Fibroblast of lung (primary cell): ENCODE results near the gene PCSK1. TPM values are rescaled to one million over a fixed set of nuclear protein-coding genes. Genes with fewer than 3 reads are reported as not detected.
A peak's percentile ranks its signal among the peaks of the same experiment; 100 is the strongest.

Experiments
- DNase-seq, 2 donors: peaks; one replicate each; pipeline versions ENCODE4 v3.0.0 to v3.0.0-alpha.2; 2010; ENCODE audit warnings: low read depth in 2 of 2
- H2AFZ ChIP-seq: 2 replicates; pipeline ENCODE4 v1.5.1; 2012; ENCODE audit warnings: low read length, control low read depth, inconsistent platforms
- H3K27ac ChIP-seq: 2 replicates; pipeline ENCODE4 v1.5.1; 2011; ENCODE audit warnings: low read length, control low read depth; ENCODE audit not compliant: insufficient read depth
- H3K27me3 ChIP-seq: 2 replicates; pipeline ENCODE4 v1.5.1; 2011; ENCODE audit warnings: mild to moderate bottlenecking, low read length; ENCODE audit not compliant: control insufficient read depth, insufficient read depth
- H3K36me3 ChIP-seq: 2 replicates; pipeline ENCODE4 v1.5.1; 2011; ENCODE audit warnings: low read length; ENCODE audit not compliant: control insufficient read depth, insufficient read depth
- H3K4me1 ChIP-seq: 2 replicates; pipeline ENCODE4 v1.5.1; 2011; ENCODE audit warnings: low read length; ENCODE audit not compliant: control insufficient read depth, insufficient read depth; ENCODE audit errors: extremely low read depth
- H3K4me2 ChIP-seq: 2 replicates; pipeline ENCODE4 v1.5.1; 2011; ENCODE audit warnings: low read length, control low read depth; ENCODE audit not compliant: insufficient read depth; ENCODE audit errors: extremely low read depth
- H3K4me3 ChIP-seq, 4 experiments: fragments of 200-600 bp in 1 of 4; sonication (generic) in 1 of 4; replicated peaks in 1 of 4; 2 replicates each; pipeline ENCODE4 v1.5.1; 2011 to 2016; ENCODE audit warnings: low read length in 4 of 4, low read depth in 3 of 4, mild to moderate bottlenecking in 3 of 4, control low read depth in 2 of 4, inconsistent platforms in 1 of 4, mixed read lengths in 1 of 4; ENCODE audit not compliant: insufficient read depth in 1 of 4; ENCODE audit errors: control extremely low read depth in 1 of 4
- H3K79me2 ChIP-seq: 2 replicates; pipeline ENCODE4 v1.5.1; 2012; ENCODE audit warnings: mild to moderate bottlenecking, low read length, inconsistent platforms; ENCODE audit not compliant: control insufficient read depth, insufficient read depth
- H3K9ac ChIP-seq: 2 replicates; pipeline ENCODE4 v1.5.1; 2011; ENCODE audit warnings: mild to moderate bottlenecking, low read length, control low read depth; ENCODE audit not compliant: insufficient read depth
- H3K9me3 ChIP-seq: 2 replicates; pipeline ENCODE4 v1.5.1; 2012; ENCODE audit warnings: low read depth, low read length; ENCODE audit not compliant: control insufficient read depth, insufficient read depth
- H4K20me1 ChIP-seq: 2 replicates; pipeline ENCODE4 v1.5.1; 2011; ENCODE audit warnings: low read length; ENCODE audit not compliant: control insufficient read depth, insufficient read depth; ENCODE audit errors: extremely low read depth
- CTCF ChIP-seq, 2 donors: IDR thresholded peaks in 1 of 2; conservative IDR thresholded peaks in 1 of 2; 1 replicate in 1 of 2; 2 replicates in 1 of 2; pipeline ENCODE4 v1.5.1; 2011 to 2012; ENCODE audit warnings: low read length in 2 of 2, control low read depth in 1 of 2, inconsistent platforms in 1 of 2, low read depth in 1 of 2, mild to moderate bottlenecking in 1 of 2
- EZH2 ChIP-seq: IDR thresholded peaks from 2 replicates; pipeline ENCODE4 v1.5.1; 2012; ENCODE audit warnings: low read length, control low read depth, mild to moderate bottlenecking; ENCODE audit errors: missing control alignments
- polyA minus RNA-seq: library from RNA; depleted of rRNA, polyadenylated mRNA; stranded (reverse); fragments of >200 nt; gene quantifications from 2 replicates; pipeline ENCODE4 v1.2.3, GENCODE V29; 2011; ENCODE audit warnings: low replicate concordance
- polyA plus RNA-seq, 2 donors: library from polyadenylated mRNA; depleted of rRNA in 1 of 2; stranded (reverse) in 1 of 2; unstranded in 1 of 2; fragments of >200 nt; gene quantifications; 2 replicates each; pipeline ENCODE4 v1.2.1, GENCODE V29; 2011 to 2012; ENCODE audit warnings: missing spikeins in 1 of 2
- total RNA-seq: library from RNA; depleted of rRNA; stranded (reverse); fragments of >200 nt; gene quantifications from 2 replicates; pipeline ENCODE4 v1.2.1, GENCODE V29; 2014

Gene PCSK1
- total RNA-seq, result not detected in 2 replicates
- polyA plus RNA-seq, result not detected in 2 replicates
- not detected in 2 replicates for polyA plus RNA-seq (2012)
- not detected in 2 replicates for polyA minus RNA-seq

GRCh38 chr5:96433066-96433447 lies at the start of gene PCSK1:
Gene PCSK1 (minus strand): TSS chr5:96433248. CDS start chr5:96433042, 206 bp downstream.
- TF ChIP-seq CTCF (conservative IDR thresholded peaks at IDR 0.05 in 1 of 2, IDR thresholded peaks at IDR 0.05 in 1 of 2; ENCODE audit: low read depth in 1 of 2, low read length in 2 of 2), result no peak
- TF ChIP-seq EZH2, result no peak
- no peak within 1 kb of the TSS for H2AFZ ChIP-seq
- no peak within 1 kb of the TSS for H3K27ac ChIP-seq
- peaks cover 3% of the 10 kb centered on the region for H3K4me1 ChIP-seq
- H3K9ac ChIP-seq, result no peak within 1 kb of the TSS
- no peaks in the 10 kb centered on the region for H3K9me3 ChIP-seq
- peaks cover 29% of the 10 kb centered on the region for H3K27me3 ChIP-seq
- H3K79me2 ChIP-seq, result no peaks in the 10 kb centered on the region
- H4K20me1 ChIP-seq, result no peaks in the 10 kb centered on the region
- no peaks in the 10 kb centered on the region for H3K36me3 ChIP-seq
- no peak within 1 kb of the TSS for H3K4me3 ChIP-seq
- H3K4me2 ChIP-seq, result peak within 1 kb of the TSS; percentile 37
- peak in 1 of 2 donors; percentile 31 for DNase-seq

GRCh38 chr5:96481867-96482266 lies 48.8 kb upstream of the PCSK1 start:
- H3K79me2 ChIP-seq, result no peaks in the 10 kb centered on the region
- no peak overlapping the region for H3K27ac ChIP-seq
- no peaks in the 10 kb centered on the region for H3K9me3 ChIP-seq
- no peak overlapping the region for H2AFZ ChIP-seq
- H4K20me1 ChIP-seq, result no peaks in the 10 kb centered on the region
- no peak overlapping the region for H3K4me2 ChIP-seq
- H3K27me3 ChIP-seq, result no peaks in the 10 kb centered on the region
- H3K4me1 ChIP-seq, result no peaks in the 10 kb centered on the region
- no peak for DNase-seq
- TF ChIP-seq EZH2 (no peak), CTCF (conservative IDR thresholded peaks at IDR 0.05 in 1 of 2, IDR thresholded peaks at IDR 0.05 in 1 of 2; ENCODE audit: low read depth in 1 of 2, low read length in 2 of 2) (no peak)
- no peak overlapping the region for H3K4me3 ChIP-seq
- no peak overlapping the region for H3K9ac ChIP-seq
- no peaks in the 10 kb centered on the region for H3K36me3 ChIP-seq

- TF ChIP-seq EZH2 (no peak), CTCF (conservative IDR thresholded peaks at IDR 0.05 in 1 of 2, IDR thresholded peaks at IDR 0.05 in 1 of 2; ENCODE audit: low read depth in 1 of 2, low read length in 2 of 2) (no peak)
These were observed 48.1 kb upstream of the PCSK1 start for GRCh38 chr5:96481009-96481786.

More at GRCh38 chr5:96481009-96481786, 48.1 kb upstream of the PCSK1 start:
- H3K27me3 ChIP-seq, result no peaks in the 10 kb centered on the region
- no peaks in the 10 kb centered on the region for H3K4me1 ChIP-seq
- H3K79me2 ChIP-seq, result no peaks in the 10 kb centered on the region
- H3K4me3 ChIP-seq, result no peak overlapping the region
- no peak for DNase-seq
- no peak overlapping the region for H2AFZ ChIP-seq
- no peaks in the 10 kb centered on the region for H4K20me1 ChIP-seq
- no peak overlapping the region for H3K27ac ChIP-seq
- no peaks in the 10 kb centered on the region for H3K36me3 ChIP-seq
- H3K9ac ChIP-seq, result no peak overlapping the region
- no peaks in the 10 kb centered on the region for H3K9me3 ChIP-seq
- H3K4me2 ChIP-seq, result no peak overlapping the region
